HG02870 (cell line): Measurements from ENCODE around the gene KDM6B.

Source experiments
- ATAC-seq: cut with Tn5 transposase; IDR thresholded peaks from one replicate; pipeline ENCODE4 v1.9.1; 2021; ENCODE audit warnings: mild to moderate bottlenecking, moderate library complexity; ENCODE audit not compliant: unreplicated experiment

KDM6B gene

DNA sequence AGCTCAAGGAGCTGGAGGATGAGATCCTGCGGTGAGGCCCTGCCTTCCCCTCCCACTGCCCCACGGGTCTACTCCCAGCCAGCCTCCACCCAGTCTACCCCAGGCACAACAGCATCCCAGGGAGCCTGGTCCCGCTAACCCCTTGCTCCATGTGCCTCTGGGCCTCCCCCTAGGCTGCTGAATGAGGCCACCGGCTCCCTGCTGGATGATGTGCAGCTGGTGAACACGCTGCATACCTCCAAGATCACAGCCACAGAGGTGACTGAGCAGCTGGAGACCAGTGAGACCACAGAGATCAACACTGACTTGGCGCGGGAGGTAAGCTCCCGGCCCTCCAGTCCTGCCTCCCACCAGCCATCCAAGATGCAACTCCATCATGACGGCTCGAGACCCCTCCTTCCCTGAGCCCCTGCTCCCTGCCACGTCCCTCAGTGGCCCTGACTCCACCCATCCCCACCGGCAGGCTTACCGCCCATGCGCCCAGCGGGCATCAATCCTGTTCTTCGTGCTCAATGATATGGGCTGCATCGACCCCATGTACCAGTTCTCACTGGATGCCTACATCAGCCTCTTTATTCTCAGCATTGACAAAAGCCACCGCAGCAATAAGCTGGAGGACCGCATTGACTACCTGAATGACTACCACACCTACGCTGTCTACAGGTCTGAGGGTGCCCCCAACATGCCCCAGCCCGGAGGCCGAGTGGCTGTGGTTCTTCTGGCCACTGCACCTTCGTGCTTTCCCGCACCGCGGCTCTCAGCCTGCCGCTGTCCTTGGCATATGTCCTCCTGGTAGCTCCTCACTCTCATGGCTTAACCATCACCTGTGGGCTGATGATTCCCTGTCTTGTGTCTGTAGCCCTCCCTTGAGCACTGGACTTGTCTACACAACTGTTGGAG is 15.0 kb upstream of the KDM6B start:
- ATAC-seq: no peak

DNA sequence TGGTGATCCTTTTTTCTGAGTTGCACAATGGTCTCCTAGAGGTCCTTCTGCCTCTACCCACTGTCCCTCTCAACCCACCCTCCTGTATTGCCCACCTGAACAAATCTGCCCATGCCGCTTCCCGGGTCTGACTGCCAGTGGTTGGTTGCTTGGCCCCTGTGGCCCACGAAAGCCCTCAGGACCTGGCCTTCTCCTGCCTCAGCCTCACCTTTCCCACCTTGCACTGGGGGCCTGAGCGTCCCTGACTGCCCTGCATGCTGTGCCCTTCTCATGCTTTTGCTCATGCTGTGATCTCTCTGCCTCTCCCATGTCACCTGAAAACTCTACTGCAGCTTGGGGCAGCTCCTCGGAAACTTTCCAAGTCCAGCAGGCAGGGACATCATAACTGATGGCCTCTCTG is 13.8 kb upstream of the KDM6B start:
- no peak for ATAC-seq

DNA sequence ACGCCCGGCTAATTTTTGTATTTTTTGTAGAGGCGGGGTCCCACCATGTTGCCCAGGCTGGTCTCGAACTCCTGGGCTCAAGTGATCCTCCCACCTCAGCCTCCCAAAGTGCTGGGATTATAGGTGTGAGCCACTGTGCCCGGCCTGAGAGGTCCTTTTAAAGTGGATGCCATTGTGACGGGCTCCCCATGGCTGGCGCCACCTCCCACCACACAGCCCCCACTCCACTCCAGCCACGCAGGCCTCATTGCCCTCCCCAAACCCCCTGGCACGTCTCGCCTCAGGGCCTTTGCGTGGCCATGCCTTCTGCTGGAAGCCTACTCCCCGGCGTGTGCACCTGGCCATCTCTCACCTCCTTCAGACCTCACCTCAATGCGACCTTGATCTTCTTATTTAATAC is 11.9 kb upstream of the KDM6B start:
- no peak for ATAC-seq

DNA sequence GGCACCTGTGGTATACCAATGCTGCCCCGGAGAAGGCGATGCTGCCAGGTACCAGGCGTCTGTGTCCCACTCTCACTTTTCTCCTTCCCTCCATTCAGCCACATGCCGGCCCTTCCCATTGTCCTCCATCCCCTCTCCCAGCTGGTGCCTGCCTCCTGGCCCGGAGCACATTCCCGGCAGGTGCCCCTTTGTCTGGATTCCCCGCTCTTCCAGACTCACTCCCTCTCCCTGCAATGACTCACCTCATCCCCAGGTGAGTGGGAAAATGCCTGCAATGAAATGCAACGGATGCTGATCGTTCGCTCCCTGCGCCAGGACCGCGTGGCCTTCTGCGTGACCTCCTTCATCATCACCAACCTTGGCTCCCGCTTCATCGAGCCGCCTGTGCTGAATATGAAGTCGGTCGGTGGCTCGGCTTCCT is 10.4 kb upstream of the KDM6B start:
- no peak for ATAC-seq

DNA sequence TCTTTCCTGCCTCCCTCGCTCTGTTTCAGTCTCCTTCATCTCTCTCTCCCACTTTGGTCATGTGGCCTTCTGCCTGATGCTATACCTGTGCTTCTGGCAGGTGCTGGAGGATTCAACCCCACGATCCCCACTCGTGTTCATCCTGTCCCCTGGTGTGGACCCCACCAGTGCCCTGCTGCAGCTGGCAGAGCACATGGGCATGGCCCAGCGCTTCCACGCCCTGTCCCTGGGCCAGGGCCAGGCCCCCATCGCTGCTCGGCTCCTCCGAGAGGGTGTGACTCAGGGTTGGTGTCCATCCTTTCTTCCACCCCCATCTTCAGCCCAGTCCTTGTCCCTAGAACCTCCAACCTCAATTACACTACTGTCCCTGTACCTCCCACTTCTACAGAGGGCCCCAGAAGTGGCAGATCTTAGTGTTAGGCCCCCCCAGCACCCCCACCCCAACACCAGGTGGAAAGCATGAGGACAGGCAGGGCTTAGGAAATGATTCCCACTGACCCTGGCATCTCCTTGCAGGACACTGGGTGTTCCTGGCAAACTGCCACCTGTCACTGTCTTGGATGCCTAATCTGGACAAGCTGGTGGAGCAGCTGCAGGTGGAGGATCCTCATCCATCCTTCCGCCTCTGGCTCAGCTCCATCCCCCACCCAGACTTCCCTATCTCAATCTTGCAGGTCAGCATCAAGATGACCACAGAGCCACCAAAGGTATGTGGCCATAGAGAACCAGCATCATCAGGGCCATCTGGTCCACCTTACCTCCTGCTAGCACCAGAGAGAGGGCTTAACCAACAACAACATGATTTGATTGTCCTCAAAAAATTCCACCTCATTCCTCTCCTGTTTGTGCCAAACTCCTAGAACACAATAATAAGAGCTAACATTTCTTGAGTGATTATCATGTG is 9.7 kb upstream of the KDM6B start:
- no peak for ATAC-seq

DNA sequence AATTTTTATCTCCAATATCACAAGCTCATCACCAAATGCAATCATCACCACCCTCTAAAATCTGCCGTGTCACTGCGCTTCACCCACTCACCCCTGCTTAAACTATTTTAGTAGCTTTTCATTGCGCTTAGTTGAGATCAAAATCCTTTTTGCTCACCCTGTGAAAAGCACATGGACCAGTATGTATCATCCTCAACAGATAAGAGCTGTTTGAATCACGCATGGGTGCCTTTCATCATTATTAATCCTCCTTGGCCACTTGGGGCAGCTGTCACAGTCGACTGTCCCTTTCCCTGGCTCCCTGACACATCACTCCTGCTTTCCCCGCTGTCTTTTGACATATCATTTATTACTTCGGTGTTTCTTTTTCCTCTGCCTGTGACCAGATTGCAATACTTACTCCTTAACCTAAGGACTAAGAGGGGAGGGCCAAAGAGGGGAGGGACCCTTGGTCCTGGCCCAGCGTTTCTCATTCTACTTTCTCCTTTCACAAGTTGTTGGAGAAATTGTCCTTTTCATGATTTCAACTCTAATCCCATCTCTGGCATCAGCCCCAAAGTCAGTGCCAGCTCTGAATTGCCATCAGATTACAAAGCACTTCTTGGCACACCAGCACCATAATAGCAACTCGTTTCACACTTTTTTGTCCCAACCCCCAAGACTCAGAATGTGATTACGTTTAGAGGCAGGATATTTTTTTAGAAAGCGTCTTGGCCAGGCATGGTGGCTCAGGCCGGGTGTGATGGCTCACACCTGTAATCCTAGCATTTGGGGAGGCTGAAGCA is 8.6 kb upstream of the KDM6B start:
- ATAC-seq: no peak

DNA sequence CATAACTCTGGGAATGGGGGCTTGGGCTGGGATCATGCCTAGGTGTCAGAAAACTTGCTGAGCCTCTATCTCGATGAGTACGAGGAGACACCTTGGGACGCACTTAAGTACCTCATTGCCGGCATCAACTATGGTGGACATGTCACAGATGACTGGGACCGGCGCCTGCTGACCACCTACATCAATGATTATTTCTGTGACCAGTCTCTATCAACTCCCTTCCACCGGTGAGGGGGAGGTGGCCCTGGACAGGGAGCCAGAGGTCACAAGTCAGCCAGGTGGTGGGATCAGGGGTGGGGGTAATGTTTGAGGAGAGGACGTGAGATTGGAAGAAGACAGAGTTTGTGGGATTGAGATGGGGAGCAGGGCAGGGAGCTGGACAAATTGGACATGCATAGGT is 3.4 kb upstream of the KDM6B start:
- ATAC-seq: no peak

DNA sequence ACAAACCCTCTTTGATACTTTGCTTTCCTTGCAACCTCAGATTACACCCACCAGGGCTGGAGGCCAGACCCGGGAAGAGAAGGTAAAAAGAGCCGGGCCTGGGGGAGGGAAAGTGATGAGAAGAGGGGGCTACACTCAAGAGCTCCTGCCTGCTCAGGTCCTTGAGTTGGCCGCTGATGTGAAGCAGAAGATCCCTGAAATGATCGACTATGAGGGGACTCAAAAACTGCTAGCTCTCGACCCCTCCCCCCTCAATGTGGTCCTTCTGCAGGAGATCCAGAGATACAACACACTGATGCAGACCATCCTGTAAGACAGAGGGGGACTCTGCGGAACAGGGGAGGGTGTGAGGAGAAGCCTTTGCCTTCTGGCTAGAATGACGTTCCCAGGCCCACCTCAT is 2.8 kb upstream of the KDM6B start:
- ATAC-seq: no peak

DNA sequence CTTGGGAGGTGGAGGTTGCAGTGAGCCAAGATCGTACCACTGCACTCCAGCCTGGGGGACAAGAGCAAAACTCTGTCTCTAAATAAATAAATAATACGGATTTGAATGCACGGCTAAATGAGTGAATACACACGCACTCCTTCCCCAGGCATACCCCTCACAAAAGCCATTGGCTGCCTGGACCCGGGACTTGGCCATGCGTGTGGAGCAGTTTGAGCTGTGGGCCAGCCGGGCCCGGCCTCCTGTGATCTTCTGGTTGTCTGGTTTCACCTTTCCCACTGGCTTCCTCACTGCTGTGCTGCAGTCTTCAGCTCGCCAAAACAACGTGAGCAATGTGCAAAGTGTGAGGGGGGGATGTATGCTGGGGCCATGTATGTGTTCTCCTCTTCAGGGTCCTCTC is 1.6 kb upstream of the KDM6B start:
- no peak for ATAC-seq

DNA sequence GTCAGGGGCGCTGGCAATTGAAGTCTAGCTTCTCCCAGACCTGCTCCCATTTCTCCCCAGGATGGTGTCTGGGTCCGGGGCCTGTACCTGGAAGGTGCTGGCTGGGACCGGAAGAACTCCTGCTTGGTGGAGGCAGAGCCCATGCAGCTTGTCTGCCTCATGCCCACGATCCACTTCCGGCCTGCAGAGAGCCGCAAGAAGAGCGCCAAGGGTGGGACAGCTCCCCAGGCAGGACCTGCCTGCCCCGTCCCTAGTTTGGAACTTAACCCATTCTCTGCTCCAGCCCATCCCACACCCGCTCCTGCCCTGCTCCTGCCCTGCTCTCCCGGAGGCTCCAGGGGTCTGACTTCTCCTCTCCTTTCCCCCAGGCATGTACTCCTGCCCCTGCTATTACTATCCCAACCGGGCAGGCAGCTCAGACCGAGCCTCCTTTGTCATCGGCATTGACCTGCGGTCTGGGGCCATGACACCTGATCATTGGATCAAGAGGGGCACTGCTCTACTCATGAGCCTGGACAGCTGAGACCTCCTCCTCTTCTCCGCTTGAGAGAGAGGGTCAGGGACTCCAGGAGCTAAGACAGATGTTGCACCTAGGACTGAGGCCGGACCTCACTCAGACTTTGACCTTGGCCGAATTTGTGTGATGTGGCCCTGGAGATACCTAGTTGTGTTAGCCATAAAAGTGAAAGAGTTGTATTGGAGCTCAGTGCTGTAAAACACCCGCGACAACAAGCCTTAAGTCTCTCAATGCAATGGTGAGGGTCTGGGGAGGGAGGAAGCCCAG is 814 bp upstream of the KDM6B start:
- no peak for ATAC-seq

DNA sequence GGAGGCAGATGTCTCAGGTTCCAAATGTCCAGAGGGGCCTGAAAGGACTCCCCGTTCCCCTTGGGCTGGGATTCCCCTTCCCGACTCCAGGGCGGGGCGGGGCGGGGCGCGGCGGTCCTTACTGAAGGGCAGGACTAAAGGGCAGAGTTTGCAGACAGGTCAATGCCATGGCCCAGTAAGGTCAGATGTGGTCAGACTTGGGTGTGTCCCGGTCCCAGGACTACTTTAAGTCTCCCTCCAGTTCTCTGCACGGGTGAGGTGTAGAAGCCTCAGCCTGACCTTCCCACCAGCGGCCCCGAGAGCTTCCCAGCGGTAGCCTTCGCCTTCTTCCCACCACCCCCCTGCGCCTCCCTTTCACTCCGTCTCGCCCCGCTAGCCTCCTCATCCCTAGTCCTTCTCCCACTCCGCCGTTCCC is 532 bp downstream of the KDM6B start:
- no peak for ATAC-seq

DNA sequence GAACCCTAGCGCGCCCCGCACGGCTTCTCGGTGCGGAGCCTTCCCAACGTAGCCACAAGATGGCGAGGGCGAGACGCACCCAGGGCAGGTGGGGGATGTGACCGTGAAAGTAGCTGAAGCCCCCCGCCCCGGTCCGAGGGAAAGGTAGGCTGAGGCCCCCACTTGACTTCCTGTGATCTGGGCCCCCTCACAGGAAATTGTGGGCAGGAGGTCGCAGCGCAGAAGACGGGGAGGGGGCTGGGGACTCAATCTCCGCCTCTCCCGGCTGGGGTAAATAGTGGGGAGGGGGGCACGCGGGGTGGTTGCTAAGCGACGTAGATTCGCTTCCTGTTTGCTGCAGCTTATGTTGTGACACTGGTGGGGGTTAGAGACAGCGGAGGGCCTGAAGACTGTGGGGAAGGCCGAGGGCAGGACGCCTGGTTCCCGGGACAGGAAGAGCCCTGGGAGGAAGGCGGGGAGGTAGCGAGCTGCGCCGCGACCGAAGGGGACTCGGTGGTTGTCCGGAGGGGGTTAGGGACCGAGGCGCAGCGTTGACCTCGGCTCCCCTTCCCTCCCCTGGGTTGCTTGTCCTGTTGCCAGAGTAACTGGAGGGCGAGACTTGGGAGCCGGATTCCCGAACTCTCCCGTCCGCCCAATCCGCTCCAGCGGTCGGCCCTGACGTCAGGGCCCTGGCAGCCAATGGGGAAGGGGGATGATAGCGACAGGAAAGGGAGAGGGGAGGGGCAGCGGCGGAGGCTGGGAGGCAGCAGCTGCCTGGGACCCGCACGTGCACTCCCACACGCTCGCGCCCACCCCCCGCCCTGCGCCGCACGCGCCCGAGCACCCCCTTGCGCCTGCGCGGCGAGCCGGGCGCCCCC is 1.2 kb downstream of the KDM6B start:
- ATAC-seq: peak; percentile 39

DNA sequence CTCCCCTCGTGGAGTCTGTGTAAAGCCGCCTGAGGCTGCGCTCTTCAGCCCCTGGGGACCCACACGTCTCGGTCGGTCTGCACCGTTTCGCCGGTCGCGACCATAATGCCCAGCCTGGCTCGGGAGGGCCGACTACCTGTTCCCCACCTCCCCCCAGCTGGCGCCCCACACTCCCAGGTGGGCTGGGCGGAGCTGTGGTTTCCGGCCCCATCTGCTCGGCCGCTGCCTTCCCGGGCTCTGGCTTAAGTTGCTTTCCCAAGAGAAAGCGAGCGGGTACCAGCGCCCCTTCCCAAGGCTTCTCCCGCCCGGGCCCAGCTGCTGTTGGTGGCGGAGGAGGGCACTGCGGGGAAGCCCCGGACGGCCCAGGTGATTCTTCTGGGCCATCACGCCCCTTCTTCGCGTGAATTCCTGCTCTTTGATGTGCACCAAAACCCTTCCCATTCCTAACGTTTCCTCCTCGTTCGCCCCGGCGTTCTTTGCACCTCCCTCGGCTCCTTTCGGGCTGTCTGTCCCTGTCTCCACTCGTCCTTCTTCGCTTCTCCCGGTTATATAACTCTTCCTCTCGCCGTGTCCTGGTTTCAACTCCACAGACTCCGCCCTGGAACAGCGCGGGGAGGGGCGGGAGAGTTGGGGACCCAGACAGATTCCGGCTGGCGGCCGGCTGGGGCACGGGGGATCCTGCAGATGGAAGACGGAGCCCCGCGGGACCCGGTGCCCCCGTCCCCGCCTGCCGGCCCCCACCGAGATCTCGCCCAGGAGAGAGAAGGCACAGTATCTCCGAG is 2.0 kb downstream of the KDM6B start:
- ATAC-seq: peak; percentile 18

DNA sequence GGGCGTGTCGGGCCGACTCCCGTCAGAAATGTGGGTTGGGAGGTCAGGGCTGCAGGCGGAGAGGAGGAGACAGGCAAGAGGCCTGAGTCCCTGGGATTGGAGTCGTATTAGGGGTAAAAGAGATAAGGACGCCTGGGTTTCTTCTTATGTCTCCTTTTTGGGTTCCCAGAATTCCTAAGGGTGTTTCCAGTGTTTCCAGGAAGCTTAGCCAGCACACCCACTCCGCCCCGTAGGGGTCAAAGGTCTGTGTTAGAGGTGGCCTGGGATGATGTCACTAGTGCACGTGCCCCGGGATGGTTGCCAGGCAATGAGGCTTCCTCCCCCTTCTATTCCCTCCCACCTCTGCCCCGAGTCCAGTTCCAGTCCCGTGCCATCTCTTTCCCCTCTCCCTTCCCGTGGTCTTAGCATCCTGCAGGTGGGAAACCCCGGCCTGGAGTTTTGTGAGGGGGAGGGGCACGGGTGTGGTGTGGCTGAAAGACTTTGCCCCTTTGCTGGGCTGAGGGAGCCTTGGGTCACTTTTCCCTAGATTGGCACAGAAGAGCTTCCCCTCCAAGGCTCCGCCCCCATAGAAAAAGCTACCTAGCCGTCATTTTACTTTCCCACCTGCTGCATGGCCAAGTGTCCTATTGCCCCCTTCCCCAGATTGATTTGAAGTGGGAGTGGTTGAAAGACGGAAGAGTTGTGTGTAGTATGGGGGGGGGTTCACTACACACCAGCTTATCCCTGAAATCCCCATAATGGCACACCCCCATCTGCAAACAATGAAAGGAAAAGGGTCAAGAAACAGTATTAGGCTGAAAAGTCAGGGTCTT is 2.8 kb downstream of the KDM6B start:
- no peak for ATAC-seq

DNA sequence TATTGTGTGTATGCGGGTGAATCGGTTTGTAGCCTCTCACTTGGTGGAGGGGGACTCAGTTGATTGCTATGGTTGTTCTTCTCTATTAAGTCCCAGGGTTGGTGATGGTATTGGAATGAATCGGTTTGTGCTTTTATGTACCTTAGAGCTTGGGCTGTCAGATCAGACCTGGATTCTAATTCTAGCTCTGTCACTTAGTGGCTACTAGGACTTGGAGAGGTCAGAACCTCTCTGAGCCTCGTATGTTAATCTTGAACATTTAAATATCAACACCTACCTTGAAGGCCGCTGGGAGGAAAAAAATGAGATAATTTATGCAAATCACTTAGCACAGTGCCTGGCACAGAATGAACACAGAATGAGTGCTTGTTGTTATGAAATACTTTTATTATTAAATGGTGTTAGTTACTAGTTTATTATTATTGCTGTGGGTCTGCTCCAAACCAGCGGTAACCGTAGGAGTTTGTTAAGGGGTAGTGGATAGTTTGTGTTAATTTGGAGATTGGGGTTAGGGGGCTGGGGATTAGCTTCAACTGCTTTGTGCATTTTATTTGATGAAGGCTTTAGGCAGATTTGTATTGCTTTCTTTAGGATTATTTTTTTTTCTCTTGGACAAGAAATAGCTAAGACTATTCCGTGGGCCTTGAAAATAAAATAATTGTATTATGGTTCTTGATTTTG is 3.5 kb downstream of the KDM6B start:
- ATAC-seq: no peak

DNA sequence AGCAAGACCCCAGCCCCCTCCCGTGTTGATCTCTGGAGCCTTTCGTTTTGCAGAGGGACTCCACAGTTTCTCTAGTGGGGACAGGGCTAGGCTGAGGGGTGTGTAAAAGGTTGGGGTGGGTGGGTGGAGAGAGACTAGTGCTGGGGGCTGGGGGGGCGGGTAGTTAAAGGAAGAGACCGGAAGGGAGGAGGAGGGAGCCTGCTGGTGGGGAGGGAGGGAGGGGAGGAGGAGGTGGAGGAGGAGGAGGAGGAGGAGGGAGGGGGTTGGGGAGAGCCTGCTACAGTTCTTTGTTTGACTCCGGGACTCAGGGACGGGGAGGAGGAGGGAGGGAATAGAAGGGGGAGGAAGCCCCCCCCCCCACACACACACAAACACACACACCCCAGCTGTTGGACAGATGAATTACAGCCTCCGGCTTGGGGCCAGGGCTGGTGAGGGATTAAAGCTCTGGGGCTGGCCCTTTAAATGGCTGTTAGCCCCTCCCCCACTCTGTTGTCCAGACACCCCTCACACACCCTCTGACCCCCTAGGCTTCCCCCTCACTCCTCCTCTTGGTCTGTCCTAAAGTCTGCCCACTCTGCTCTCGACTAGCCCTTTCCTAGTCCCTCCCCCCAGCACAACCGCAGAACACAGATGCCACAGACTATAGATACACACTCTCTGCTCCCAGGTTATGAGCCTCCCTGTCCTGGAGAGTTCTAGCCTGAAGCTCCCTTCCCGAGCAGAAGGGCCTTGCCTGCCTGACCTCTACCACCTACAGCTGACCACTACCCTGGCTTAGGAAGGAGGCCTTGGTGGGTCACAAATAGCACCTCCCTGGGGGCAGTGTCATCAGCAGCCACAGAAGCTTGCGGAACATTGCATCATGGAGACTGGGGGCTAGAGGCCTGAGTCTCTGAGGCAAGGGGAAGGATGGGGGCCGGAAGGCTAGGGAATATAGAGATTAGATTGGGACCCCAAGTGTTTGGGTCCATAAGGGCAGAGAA is 4.4 kb downstream of the KDM6B start:
- no peak for ATAC-seq
